Measurements from ENCODE around the gene TMEM44.

Gene TMEM44

GRCh38 chr3:194584320-194584776 lies 48.9 kb downstream of the TMEM44 start:
- no peak for DNase-seq (ENCODE audit: low read depth in 4 of 4, low spot score in 1 of 4)

GRCh38 chr3:194582196-194582905 lies 50.9 kb downstream of the TMEM44 start:
- no peak for DNase-seq (ENCODE audit: low read depth in 4 of 4, low spot score in 1 of 4)

GRCh38 chr3:194579091-194579606 lies 54.1 kb downstream of the TMEM44 start:
- DNase-seq (ENCODE audit: low read depth in 4 of 4, low spot score in 1 of 4): no peak

GRCh38 chr3:194577986-194578905 lies 55.0 kb downstream of the TMEM44 start:
- peak in 2 of 4 experiments; percentile 13 to 25 for DNase-seq (ENCODE audit: low read depth in 4 of 4, low spot score in 1 of 4)

- no peak for DNase-seq (ENCODE audit: low read depth in 4 of 4, low spot score in 1 of 4)
Measured at GRCh38 chr3:194575484-194576210, 57.6 kb downstream of the TMEM44 start.

- DNase-seq (ENCODE audit: low read depth in 4 of 4, low spot score in 1 of 4): no peak
Measured at GRCh38 chr3:194574639-194575483, 58.4 kb downstream of the TMEM44 start.

GRCh38 chr3:194573680-194574437 lies 59.4 kb downstream of the TMEM44 start:
- peak in 2 of 4 experiments; percentile 24 to 32 for DNase-seq (ENCODE audit: low read depth in 4 of 4, low spot score in 1 of 4)

GRCh38 chr3:194572944-194573491 lies 60.2 kb downstream of the TMEM44 start:
- DNase-seq (ENCODE audit: low read depth in 4 of 4, low spot score in 1 of 4): no peak

- DNase-seq (ENCODE audit: low read depth in 4 of 4, low spot score in 1 of 4): no peak
Measured at GRCh38 chr3:194572143-194572789, 61.0 kb downstream of the TMEM44 start.

- DNase-seq (ENCODE audit: low read depth in 4 of 4, low spot score in 1 of 4): no peak
Measured at GRCh38 chr3:194571491-194572142, 61.6 kb downstream of the TMEM44 start.

- no peak for DNase-seq (ENCODE audit: low read depth in 4 of 4, low spot score in 1 of 4)
Measured at GRCh38 chr3:194570898-194571297, 62.3 kb downstream of the TMEM44 start.

GRCh38 chr3:194570235-194570634 lies 63.0 kb downstream of the TMEM44 start:
- no peak for DNase-seq (ENCODE audit: low read depth in 4 of 4, low spot score in 1 of 4)

GRCh38 chr3:194569252-194569651 lies 64.0 kb downstream of the TMEM44 start:
- DNase-seq (ENCODE audit: low read depth in 4 of 4, low spot score in 1 of 4): no peak

- no peak for DNase-seq (ENCODE audit: low read depth in 4 of 4, low spot score in 1 of 4)
Measured at GRCh38 chr3:194565597-194566190, 67.5 kb downstream of the TMEM44 start.

GRCh38 chr3:194562986-194563385 lies 70.2 kb downstream of the TMEM44 start:
- DNase-seq (ENCODE audit: low read depth in 4 of 4, low spot score in 1 of 4): no peak

- no peak for DNase-seq (ENCODE audit: low read depth in 4 of 4, low spot score in 1 of 4)
Measured at GRCh38 chr3:194561306-194561974, 71.8 kb downstream of the TMEM44 start.

GRCh38 chr3:194560047-194560446 lies 73.2 kb downstream of the TMEM44 start:
- DNase-seq (ENCODE audit: low read depth in 4 of 4, low spot score in 1 of 4): no peak
